Muscle layer of duodenum (tissue), 2 donors: Measurements from ENCODE around the gene SEMA3C.

Source experiments
- H3K27ac ChIP-seq: one replicate; pipeline ENCODE4 v1.7.0; 2013; ENCODE audit warnings: mild to moderate bottlenecking, low read length
- H3K27me3 ChIP-seq: one replicate; pipeline ENCODE4 v1.7.0; 2013; ENCODE audit warnings: low read depth, mild to moderate bottlenecking, control low read depth, low read length
- H3K36me3 ChIP-seq, 2 donors: one replicate each; pipeline ENCODE4 v1.7.0; 2013; ENCODE audit warnings: low read length in 2 of 2, control low read depth in 1 of 2, mild to moderate bottlenecking in 1 of 2; ENCODE audit not compliant: insufficient read depth in 2 of 2, control insufficient read depth in 1 of 2
- H3K4me1 ChIP-seq, 2 donors: one replicate each; pipeline ENCODE4 v1.7.0; 2013; ENCODE audit warnings: low read length in 2 of 2, mild to moderate bottlenecking in 2 of 2, control low read depth in 1 of 2, moderate library complexity in 1 of 2; ENCODE audit not compliant: insufficient read depth in 2 of 2, control insufficient read depth in 1 of 2
- H3K4me3 ChIP-seq, 2 donors: one replicate each; pipeline ENCODE4 v1.7.0; 2013; ENCODE audit warnings: low read length in 2 of 2, low read depth in 1 of 2, mild to moderate bottlenecking in 1 of 2
- H3K9me3 ChIP-seq, 2 donors: one replicate each; pipeline ENCODE4 v1.7.0; 2013; ENCODE audit warnings: low read length in 2 of 2, control low read depth in 1 of 2, mild to moderate bottlenecking in 1 of 2; ENCODE audit not compliant: control insufficient read depth in 1 of 2
- donor health status: healthy.

The SEMA3C gene

DNA sequence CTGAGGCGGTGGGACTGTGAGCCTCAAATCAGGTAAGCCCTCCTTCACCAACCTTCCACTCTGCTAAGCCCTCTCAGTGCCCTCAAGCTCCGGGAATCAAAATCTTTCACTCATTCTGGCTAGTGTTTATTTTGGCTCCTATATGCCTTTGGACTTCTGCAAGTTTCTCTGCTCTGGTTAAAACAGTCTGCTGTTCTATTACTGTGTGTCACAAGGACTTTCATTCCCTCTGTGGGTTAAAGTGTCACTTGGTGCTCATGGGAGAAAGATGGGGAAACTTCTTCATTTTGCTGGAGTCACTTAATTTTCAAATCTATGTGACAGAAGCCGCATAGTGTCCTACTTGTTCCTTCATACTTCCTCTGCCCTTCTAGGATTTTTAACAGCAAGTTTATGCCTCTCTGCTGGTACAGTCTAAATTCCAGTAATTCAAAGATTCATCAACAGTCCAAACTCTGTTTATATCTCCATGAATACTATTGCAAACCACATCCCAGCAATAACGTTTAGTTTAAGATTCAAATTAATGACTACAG lies 219.1 kb downstream of the SEMA3C start:
- peaks cover 0 to 15% of the 10 kb centered on the region in 2 donors for H3K4me1 ChIP-seq
- H3K9me3 ChIP-seq = peaks cover 0 to 4% of the 10 kb centered on the region in 2 donors
- H3K4me3 ChIP-seq = no peak overlapping the region
- H3K36me3 ChIP-seq = no peaks in the 10 kb centered on the region
- no peaks in the 10 kb centered on the region for H3K27me3 ChIP-seq
- H3K27ac ChIP-seq = peak overlapping the region; percentile 3

DNA sequence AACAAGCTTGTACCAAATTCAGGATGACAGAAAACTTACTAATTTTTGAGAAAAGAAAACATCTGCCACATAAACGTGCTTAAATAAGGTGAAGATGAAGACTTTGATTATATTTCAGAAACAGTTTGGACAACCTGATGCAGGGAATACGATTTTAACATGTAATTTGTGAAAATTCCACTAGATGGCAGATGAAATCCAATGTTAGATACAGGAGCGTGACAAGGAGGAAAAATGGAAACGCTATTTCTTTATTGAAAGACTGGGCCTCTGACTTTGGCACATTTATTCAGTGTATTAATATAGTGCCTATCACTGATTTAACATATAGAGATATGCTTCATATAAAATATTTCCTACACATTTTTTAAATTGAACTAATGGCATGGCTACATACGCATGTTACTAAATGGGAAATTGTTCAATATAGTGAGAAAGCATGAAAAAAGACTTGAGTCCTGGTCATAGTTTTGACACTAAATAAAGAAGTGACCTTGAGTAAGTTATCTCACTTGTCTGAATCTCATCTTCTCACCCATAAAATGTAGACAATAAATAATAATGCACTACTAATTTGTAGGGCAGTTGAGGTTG lies 219.7 kb downstream of the SEMA3C start:
- Histone ChIP-seq H3K9me3 (peaks cover 0 to 4% of the 10 kb centered on the region in 2 donors), H3K36me3 (no peaks in the 10 kb centered on the region), H3K4me3 (no peak overlapping the region), H3K4me1 (peaks cover 0 to 15% of the 10 kb centered on the region in 2 donors), H3K27ac (peak overlapping the region; percentile 3), H3K27me3 (no peaks in the 10 kb centered on the region)
